Measurements from ENCODE around the gene ICAM5.
"Not testable (repeated sequence)": the region's sequence is repeated elsewhere in the genome, so short reads cannot be mapped to it uniquely, and the experiment has no call there.

ICAM5 gene, protein sequence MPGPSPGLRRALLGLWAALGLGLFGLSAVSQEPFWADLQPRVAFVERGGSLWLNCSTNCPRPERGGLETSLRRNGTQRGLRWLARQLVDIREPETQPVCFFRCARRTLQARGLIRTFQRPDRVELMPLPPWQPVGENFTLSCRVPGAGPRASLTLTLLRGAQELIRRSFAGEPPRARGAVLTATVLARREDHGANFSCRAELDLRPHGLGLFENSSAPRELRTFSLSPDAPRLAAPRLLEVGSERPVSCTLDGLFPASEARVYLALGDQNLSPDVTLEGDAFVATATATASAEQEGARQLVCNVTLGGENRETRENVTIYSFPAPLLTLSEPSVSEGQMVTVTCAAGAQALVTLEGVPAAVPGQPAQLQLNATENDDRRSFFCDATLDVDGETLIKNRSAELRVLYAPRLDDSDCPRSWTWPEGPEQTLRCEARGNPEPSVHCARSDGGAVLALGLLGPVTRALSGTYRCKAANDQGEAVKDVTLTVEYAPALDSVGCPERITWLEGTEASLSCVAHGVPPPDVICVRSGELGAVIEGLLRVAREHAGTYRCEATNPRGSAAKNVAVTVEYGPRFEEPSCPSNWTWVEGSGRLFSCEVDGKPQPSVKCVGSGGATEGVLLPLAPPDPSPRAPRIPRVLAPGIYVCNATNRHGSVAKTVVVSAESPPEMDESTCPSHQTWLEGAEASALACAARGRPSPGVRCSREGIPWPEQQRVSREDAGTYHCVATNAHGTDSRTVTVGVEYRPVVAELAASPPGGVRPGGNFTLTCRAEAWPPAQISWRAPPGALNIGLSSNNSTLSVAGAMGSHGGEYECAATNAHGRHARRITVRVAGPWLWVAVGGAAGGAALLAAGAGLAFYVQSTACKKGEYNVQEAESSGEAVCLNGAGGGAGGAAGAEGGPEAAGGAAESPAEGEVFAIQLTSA

DNA sequence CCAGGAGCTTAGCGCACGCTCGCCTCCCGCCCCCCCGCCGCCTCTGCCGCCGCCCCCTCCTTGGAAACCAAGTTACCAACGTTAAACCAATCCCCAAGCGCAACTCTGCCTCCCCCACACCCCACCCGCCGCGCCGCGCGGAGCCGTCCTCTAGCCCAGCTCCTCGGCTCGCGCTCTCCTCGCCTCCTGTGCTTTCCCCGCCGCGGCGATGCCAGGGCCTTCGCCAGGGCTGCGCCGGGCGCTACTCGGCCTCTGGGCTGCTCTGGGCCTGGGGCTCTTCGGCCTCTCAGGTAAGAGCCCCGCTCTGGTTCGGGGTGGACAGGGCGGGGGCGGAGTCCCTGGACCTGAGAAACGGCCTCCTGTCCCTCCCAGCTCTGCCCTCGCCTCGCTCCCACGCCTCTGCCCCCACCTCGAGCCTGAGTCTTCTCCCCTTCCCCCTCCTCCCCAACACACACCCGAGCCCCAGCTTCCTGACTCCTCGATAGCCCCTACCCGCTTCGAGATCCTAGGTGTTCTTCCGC lies at the start of gene ICAM5:
Gene ICAM5 (plus strand): TSS at position 117 of the 521 bp plus-strand sequence. CDS start 92 bp downstream, at position 209.
- H3K4me3 ChIP-seq (ENCODE audit: low read depth, low read length), result peak within 1 kb of the TSS; percentile 75
- DNase-seq (ENCODE audit: low read depth), result peak; percentile 54
- TF ChIP-seq, protein P1, sequence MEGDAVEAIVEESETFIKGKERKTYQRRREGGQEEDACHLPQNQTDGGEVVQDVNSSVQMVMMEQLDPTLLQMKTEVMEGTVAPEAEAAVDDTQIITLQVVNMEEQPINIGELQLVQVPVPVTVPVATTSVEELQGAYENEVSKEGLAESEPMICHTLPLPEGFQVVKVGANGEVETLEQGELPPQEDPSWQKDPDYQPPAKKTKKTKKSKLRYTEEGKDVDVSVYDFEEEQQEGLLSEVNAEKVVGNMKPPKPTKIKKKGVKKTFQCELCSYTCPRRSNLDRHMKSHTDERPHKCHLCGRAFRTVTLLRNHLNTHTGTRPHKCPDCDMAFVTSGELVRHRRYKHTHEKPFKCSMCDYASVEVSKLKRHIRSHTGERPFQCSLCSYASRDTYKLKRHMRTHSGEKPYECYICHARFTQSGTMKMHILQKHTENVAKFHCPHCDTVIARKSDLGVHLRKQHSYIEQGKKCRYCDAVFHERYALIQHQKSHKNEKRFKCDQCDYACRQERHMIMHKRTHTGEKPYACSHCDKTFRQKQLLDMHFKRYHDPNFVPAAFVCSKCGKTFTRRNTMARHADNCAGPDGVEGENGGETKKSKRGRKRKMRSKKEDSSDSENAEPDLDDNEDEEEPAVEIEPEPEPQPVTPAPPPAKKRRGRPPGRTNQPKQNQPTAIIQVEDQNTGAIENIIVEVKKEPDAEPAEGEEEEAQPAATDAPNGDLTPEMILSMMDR (IDR thresholded peaks at IDR 0.05; ENCODE audit: insufficient read depth, low read depth, low read length, missing control alignments), result no peak

DNA sequence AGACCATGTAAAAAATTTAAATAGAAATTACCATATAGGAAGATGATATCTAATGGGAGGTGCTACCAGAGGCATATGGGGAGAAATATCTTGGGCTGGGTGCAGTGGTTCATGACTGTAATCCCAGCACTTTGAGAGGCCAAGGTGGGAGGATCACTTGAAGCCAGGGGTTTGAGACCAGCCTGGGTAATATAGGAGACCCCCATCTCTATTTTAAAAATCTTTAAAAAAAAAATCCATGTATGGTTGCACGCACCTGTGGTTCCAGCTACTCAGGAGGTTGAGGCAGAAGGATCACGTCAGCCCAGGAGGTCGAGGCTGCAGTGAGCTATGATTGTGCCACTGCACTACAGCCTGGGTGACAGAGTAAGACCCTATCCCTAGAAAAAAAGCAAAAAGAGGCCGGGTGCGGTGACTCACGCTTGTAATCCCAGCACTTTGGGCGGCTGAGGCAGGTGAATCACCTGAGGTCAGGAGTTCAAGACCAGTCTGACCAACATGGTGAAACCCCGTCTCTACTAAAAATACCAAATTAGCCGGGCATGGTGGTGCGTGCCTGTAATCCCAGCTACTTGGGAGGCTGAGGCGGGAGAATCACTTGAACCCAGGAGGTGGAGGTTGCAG lies 47.8 kb upstream of the ICAM5 start:
- not testable (repeated sequence) for DNase-seq (ENCODE audit: low read depth); H3K4me3 ChIP-seq (ENCODE audit: low read depth, low read length)

DNA sequence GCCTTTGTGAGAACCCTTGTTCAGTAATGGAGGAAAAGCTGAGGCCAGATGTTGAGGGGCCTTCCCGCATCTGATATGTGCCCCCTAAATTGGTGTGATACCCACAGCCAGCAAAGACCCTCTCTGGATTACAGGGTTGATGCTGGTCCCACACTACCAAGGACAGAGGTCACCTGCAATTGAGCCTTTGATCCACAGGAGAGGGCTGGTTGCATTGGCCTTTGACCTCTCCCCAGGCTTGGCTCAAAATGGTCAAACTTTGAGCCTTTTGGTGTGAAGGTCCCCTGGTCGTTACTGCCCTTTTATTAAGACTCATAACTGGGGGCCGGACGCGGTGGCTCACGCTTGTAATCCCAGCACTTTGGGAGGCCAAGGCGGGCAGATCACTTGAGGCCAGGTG lies 46.1 kb upstream of the ICAM5 start:
- TF ChIP-seq, protein P1 (IDR thresholded peaks at IDR 0.05; ENCODE audit: insufficient read depth, low read depth, low read length, missing control alignments), result no peak
- H3K4me3 ChIP-seq (ENCODE audit: low read depth, low read length), result no peak overlapping the region
- no peak for DNase-seq (ENCODE audit: low read depth)

DNA sequence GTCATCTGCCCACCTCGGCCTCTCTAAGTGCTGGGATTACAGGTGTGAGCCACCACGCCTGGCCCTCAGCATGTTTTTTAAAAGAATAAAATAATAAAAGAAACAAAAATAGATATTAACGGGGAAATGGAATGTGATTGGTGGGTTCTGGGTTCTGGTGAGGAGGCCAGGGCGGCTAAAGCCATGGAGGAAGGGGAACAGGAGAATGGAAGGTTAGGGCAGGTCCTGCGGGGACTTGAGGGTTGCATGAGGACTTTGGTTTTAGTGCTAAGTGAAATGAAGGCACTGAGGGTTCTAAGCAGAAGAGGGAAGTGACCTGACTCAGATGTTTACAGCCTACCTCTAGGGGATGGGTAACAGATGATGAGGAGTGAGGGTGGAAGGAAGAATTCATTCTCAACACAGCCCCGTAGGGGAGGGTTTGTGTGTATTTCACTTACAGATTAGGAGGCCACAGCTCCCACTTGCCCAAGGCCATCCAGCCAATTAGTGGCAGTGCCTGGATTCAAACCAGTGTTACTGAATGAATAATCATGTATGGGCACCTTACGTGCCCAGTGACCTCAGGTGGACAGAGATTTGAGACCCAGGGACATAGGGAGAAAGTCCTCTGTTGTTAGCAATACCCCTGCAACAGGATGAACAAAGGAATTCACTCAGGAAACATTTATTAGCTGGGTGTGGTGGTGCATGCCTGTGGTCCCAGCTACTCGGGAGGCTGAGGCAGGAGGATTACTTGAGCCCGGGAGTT lies 44.4 kb upstream of the ICAM5 start:
- no peak overlapping the region for H3K4me3 ChIP-seq (ENCODE audit: low read depth, low read length)
- DNase-seq (ENCODE audit: low read depth), result peak; percentile 56
- TF ChIP-seq, protein P1 (IDR thresholded peaks at IDR 0.05; ENCODE audit: insufficient read depth, low read depth, low read length, missing control alignments), result no peak

DNA sequence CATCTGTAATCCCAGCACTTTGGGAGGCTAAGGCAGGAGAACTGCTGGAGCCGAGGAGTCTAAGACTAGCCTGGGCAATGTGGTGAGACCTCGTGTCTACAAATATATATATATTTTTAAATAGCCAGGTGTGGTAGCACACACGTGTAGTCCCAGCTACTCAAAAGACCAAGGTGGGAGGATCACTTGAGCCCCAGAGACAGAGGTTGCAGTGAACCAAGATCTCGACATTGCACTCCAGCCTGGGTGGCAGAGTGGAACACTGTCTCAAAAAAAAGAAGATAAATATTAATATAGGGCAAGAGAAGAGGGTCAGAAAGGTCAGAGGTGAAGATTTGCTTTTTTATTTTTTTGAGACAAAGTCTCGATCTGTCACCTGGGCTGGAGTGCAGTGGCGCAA lies 43.2 kb upstream of the ICAM5 start:
- TF ChIP-seq, protein P1 (IDR thresholded peaks at IDR 0.05; ENCODE audit: insufficient read depth, low read depth, low read length, missing control alignments), result no peak
- no peak overlapping the region for H3K4me3 ChIP-seq (ENCODE audit: low read depth, low read length)
- DNase-seq (ENCODE audit: low read depth), result no peak

DNA sequence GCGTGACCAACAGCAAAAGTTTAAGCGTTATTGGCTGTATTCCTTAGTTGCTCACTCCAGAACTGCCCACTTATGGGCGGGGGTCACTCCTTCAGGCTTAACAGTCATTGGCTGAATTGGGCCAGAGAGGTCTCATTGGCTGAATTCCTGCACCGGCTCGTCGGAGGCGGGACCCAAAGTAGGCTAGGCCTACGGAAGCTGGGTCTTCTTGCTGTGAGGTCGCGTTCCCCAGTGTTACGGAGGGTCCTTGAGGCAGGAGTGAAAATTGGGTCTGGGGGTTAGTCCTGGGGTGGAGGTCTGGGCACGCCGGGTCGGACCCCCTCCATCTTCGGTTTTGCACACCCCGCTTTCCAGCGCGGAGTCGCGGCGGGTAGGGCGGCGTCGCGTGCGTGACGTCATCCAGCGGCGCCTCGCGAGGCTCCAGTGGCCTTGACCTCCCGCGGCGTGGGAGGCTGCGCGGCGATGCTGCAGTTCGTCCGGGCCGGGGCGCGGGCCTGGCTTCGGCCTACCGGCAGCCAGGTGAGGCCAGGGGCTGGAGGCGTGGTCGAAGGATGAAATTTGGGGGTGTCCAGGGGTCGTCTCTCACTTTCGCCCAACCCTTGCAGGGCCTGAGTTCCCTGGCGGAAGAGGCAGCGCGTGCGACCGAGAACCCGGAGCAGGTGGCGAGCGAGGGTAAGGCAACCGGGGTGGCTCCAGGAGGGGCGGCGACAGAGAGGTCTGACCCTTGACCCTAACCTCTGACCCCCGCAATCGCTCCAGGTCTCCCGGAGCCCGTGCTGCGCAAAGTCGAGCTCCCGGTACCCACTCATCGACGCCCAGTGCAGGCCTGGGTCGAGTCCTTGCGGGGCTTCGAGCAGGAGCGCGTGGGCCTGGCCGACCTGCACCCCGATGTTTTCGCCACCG lies 37.7 kb upstream of the ICAM5 start, which contains the start of gene MRPL4:
Gene MRPL4 (plus strand): TSS at position 423 of the 903 bp plus-strand sequence. CDS start 40 bp downstream, at position 463.
- peak within 1 kb of the TSS; percentile 83 for H3K4me3 ChIP-seq (ENCODE audit: low read depth, low read length)
- TF ChIP-seq, protein P1 (IDR thresholded peaks at IDR 0.05; ENCODE audit: insufficient read depth, low read depth, low read length, missing control alignments), result no peak
- peak; percentile 98 for DNase-seq (ENCODE audit: low read depth)

All from GM12865 (cell line).